IMR-90 (cell line): ENCODE measurements around the gene ACACA.

Source experiments
- BHLHE40 ChIP-seq: fragments of 150-350 bp; IDR thresholded peaks from 2 replicates; pipeline ENCODE4 v1.6.1; 2016; ENCODE audit warnings: mild to moderate bottlenecking, low read depth, low read length
- CEBPB ChIP-seq: IDR thresholded peaks from 2 replicates; pipeline ENCODE4 v1.6.1; 2012; ENCODE audit warnings: low read depth, low read length, improper control_type of control experiment
- CTCF ChIP-seq: conservative IDR thresholded peaks from 2 replicates; pipeline ENCODE4 v1.5.1; 2012; ENCODE audit warnings: mild to moderate bottlenecking, low read depth, low read length, improper control_type of control experiment
- FOS ChIP-seq: fragments of 150-350 bp; IDR thresholded peaks from 2 replicates; pipeline ENCODE4 v1.6.1; 2016; ENCODE audit warnings: low read depth, low read length
- MAFK ChIP-seq: IDR thresholded peaks from 2 replicates; pipeline ENCODE4 v1.6.1; 2012; ENCODE audit warnings: low read depth, low read length, improper control_type of control experiment
- POLR2A ChIP-seq: IDR thresholded peaks from 2 replicates; pipeline ENCODE4 v1.6.1; 2012; ENCODE audit warnings: mild to moderate bottlenecking, low read depth, low read length
- RAD21 ChIP-seq: IDR thresholded peaks from 2 replicates; pipeline ENCODE4 v1.6.1; 2012; ENCODE audit warnings: low read length, improper control_type of control experiment
- RCOR1 ChIP-seq: IDR thresholded peaks from 2 replicates; pipeline ENCODE4 v1.6.1; 2012; ENCODE audit warnings: mild to moderate bottlenecking, low read length, improper control_type of control experiment; ENCODE audit not compliant: insufficient replicate concordance
- USF2 ChIP-seq: fragments of 150-350 bp; IDR thresholded peaks from 2 replicates; pipeline ENCODE4 v1.6.1; 2017; ENCODE audit warnings: mild to moderate bottlenecking, antibody characterized with exemption, low read length, low read depth

GRCh38 chr17:37056622-37057021 is 350.0 kb downstream of the ACACA start:
- no peak for TF ChIP-seq CTCF
- TF ChIP-seq POLR2A: no peak
- TF ChIP-seq CEBPB: no peak
- TF ChIP-seq USF2: no peak
- no peak for TF ChIP-seq BHLHE40
- TF ChIP-seq FOS: no peak
- TF ChIP-seq RAD21: no peak
- no peak for TF ChIP-seq RCOR1
- TF ChIP-seq MAFK: no peak
